DMS 273 treated with DMSO at 0.1 percent for 48 hours (cell line): ENCODE measurements around the gene NMBR.
"Not testable (repeated sequence)": the region's sequence is repeated elsewhere in the genome, so short reads cannot be mapped to it uniquely, and the experiment has no call there.

ENCODE experiments used
- DNase-seq: peaks from one replicate; lab custom pipeline; 2025; lab: John Stamatoyannopoulos, UW

Gene NMBR

DNA sequence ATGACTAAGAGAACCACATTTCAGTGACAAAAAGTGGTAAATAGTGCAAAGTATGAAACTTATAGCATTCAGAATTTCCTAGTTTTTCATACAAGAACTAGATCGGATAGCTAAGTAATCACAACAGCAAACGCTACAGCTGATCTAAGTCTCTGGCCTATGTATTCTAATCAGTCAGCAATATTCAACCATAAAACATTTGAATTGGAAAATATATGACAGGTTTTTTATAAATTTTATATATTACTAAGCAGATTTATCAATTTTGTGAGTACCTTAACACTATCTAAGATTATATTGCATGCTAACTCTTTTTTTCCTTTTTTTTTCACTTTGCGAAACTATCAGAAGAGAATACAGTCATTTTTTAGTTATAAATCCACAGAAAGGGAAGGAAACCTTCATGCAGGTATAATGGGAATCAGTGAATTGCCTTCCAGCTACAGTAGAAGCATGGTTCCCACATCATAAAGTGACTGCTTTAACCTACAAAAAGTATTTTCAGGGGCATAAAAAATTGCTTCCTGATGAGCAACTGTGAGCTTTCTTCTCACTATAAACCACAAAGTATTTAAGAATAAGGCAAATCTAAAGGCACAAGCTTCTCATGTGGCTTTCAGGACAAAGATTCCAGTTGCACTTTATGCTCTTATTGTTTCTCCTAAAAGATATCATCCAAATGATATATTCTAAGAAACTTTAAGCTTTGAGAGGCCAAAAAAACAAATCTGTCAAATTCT is 88.2 kb downstream of the NMBR start:
- no peak for DNase-seq

DNA sequence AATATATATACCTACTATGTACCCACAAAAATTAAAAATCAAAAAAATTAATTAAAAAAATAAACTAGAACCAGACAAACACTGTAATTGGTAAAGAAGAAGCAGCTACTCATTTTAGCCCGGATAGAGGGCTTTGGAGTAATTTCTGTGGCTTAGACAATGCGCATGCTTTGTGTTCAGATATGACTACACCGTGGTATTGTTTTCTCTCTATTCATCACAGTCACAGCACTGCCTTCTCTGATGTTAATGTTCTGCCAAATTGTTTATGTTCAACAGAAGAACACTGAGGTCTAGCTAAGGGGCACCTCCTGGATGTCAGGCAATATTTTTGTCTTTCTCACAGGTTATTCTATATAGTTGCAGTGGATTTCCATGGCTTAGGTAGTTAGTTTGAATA is 91.7 kb downstream of the NMBR start:
- no peak for DNase-seq

DNA sequence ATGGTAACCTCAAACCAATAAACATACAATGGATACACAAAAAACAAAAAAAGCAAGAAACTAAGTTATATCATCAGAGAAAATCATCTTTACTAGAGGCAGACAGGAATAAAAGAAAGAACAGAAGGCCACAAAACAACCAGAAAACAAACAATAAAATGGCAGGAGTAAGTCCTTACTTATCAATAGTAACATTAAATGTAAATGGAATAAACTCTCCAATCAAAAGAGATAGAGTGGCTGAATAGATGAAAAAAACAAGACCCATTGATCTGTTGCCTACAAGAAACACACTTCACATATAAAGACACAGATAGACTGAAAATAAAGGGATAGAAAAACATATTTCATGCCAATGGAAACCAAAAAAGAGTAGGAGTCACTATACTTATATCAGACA is 95.5 kb downstream of the NMBR start:
- no peak for DNase-seq

DNA sequence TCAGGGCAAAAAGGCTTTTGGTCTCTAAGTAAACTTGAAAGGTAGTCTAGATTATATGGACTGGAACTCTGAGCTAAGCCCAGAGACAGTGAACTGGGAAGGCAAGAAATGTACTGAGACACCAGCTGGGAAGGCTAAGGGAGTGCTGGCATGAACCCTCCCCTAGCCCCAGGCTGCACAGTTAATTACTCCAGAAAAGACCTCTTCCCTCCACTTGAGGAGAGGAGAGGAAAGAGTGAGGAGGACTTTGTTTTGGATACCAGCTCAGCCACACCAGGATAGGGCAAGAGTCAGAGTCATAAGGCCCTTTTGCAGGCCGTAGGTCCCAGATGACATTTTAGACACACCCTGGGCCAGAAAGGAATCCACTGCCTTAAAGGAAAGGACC is 98.3 kb downstream of the NMBR start:
- DNase-seq: no peak

DNA sequence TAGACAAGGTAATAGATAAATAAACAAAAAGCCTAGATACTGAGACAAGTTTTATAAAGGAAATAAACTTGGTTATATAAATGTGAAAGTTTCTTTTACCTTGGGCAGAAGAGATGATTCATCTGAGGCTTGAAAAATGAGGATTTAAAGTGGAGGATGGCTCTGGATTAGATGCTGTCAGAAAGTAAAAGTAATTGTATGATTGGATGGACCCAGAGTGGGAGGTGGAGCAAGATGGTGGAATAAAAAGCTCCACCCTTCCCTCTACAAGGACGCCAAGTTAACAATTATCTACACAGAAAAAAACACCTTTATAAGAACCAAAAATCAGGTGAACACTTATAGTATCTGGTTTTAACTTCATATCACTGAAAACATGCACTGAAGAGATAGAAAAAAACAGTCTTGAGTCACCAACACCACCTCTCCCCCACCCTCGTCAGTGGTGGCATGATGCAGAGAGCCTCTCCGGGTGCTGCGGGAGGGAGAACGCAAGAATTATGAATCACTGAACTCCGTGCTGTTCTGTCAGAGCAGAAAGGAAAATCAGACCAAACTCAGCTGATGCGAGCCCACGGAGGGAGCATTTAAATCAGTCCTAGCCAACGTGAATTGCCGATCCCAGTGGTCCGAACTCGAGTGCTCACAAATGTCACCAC is 98.9 kb downstream of the NMBR start:
- no peak for DNase-seq

DNA sequence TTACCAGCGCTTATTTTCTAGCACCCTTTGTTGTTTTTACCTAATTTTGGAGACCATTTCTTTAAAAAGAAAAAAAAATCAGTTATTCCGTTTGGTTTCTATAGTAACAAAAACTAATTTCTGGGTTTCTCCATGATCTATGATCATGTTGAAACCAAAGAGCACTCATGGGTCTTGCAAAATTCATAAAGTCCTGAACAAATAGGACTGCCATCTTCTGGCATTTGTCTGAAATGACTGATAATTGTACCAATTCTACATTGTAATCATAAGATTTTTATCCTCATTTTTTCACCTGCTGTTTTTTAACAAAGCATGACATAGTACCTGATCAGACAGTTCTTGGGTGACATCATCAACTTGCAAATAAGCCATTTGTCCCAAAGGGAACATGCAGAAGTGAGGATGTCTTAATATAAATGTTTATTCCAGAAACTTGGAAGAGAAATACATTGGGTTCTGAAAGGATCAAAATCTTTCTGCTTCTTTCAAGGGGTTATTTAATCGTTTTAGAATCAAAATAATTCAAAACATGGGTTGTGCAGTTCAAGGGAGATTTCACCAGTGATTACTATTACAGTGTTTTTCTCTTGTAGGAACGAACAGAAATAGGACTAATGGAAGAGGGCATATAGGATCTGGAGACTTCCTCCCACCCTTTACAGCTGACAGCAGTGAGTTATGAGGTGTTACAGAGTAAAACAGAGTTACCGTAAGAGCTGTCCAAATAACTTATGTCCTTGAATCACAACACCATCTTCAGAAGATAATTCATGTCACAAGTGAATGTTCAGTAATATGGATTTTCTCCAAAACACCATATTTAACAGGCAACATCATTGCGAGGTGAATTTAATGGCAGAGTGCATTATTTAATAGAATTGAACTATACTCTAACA is 101.3 kb downstream of the NMBR start:
- DNase-seq: no peak

DNA sequence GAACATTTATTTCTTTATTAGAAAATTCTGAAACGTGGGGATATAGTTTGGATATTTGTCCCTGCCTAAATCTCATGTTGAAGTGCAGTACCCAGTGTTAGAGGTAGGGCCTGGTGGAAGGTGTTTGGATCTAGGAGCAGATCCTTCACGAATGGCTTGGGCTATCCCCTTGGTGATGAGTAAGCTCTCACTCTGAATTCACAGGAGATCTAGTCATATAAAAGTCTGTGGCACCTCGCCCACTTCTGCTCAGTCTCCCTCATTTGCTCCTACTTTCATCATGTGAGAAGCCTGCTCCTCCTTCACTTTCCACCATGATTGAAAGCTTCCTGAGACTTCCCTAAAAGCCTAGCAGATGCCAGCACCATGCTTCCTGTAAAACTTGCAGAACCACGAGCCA is 111.0 kb downstream of the NMBR start:
- no peak for DNase-seq

DNA sequence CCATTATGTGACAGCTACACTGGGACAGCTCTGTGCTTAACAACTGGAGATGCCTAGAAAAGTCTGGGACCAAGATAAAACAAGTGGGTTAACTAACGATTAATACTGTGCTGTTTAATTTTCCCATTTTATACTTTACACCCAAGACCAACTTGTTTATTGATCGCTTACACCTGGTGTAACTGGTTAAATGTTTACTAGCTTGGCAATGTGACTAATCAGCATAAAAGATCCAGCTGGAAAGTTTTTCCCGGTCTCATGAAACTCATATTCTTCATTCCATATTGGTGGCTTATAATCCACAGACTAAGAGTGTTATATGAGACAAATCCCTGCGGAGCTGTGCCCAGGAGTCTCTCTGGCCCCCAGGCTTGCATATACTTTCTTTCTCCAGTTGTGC is 115.9 kb downstream of the NMBR start:
- DNase-seq: no peak

DNA sequence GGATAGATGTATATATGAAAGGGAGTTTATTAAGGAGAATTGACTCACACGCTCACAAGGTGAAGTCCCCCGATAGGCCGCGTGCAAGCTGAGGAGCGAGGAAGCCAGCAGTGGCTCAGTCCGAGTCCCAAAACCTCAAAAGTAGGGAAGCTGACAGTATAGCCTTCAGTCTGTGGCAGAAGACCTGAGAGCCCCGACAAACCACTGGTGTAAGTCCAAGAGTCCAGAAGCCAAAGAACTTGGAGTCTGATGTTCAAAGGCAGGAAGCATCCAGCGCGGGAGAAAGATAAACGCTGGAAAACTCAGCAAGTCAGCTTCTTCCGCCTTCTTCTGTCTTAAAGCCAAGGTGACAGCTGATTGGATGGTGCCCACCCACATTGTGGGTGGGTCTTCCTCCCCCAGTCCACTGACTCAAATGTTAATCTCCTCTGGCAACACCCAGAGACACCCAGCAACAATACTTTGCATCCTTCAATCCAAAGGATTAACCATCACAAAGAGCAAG is 116.8 kb downstream of the NMBR start:
- no peak for DNase-seq

DNA sequence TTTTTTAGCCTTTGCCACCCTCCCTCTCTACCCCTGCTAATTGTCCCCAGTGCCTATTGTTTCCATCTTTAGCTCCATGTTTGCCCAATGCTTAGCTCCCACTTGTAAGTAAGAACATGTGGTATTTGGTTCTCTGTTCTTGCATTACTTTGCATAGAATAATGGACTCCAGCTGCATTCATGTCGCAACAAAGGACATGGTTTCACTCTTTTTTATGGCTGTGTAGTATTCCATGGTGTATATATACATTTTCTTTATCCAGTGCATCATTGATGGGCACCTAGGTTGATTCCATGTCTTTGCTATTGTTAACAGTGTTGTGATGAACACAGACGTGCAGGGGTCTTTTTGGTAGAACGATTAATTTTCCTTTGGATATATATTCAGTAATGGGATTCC is 118.4 kb downstream of the NMBR start:
- no peak for DNase-seq

DNA sequence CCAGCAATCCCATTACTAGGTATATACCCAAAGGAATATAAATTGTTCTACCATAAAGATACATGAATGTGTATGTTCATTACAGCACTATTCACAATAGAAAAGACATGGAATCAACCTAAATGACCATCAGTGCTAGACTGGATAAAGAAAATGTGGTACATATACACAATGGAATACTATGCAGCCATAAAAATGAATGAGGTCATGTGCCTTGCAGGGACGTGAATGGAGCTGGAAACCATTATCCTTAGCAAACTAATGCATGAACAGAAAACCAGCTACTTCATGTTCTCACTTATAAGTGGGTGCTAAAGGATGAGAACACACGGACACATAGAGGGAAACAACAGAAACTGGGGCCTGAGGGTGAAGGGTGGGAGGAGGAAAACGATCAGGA is 119.1 kb downstream of the NMBR start:
- DNase-seq: not testable (repeated sequence)

DNA sequence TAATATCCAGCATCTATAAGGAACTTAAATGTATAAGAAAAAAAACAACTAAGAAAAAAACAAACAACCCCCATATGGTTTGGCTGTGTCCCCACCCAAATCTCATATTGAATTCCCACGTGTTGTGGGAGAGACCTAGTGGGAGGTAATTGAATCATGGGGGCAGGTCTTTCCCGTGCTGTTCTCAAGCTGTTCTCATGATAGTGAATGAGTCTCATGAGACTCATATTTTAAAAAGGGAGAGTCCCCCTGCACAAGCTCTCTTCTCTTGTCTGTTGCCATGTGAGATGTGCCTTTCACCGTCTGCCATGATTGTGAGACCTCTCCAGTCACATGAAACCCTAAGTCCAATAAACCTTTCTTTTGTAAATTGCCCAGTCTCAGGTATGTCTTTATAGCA is 119.8 kb downstream of the NMBR start:
- no peak for DNase-seq

DNA sequence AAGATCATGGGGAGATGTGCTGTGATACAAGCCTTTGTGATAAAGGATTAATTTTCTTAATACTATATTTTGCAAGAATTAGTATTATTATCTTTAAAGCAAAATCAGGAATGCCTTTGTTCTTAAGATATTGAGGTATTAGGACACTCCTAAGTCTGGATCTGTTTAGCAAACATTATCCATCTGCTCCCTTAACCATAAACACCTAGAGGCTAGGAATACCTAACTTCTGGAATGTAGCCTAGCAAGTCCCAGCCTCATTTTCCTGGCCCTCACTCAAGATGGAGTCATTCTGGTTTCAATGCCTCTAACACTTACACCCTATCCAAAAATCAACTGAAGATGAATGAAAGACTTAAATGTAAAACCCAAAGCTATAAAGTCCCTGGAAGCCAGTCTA is 120.5 kb downstream of the NMBR start:
- no peak for DNase-seq
